ENCODE measurements around the gene RMND1.

DNA sequence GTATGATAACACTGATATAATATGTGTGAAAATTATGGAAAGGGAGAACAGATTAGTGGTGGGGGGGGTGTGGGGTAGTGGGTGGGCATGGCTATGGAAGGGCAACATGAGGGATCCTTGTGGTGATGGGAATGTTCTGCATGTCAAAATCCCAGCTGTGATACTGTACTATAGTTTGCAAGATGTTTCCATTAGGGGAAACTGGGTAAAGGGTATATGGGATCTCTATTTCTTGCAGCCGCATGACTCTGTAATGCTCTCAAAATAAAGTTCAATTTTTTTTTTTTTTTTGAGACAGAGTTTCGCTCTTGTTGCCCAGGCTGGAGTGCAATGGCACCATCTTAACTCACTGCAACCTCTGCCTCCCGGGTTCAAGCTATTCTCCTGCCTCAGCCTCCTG is 74.8 kb downstream of the RMND1 start:
- TF ChIP-seq, protein P1, sequence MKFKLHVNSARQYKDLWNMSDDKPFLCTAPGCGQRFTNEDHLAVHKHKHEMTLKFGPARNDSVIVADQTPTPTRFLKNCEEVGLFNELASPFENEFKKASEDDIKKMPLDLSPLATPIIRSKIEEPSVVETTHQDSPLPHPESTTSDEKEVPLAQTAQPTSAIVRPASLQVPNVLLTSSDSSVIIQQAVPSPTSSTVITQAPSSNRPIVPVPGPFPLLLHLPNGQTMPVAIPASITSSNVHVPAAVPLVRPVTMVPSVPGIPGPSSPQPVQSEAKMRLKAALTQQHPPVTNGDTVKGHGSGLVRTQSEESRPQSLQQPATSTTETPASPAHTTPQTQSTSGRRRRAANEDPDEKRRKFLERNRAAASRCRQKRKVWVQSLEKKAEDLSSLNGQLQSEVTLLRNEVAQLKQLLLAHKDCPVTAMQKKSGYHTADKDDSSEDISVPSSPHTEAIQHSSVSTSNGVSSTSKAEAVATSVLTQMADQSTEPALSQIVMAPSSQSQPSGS (CRISPR knock-in tag; IDR thresholded peaks at IDR 0.05) = no peak
- TF ChIP-seq, protein P2, sequence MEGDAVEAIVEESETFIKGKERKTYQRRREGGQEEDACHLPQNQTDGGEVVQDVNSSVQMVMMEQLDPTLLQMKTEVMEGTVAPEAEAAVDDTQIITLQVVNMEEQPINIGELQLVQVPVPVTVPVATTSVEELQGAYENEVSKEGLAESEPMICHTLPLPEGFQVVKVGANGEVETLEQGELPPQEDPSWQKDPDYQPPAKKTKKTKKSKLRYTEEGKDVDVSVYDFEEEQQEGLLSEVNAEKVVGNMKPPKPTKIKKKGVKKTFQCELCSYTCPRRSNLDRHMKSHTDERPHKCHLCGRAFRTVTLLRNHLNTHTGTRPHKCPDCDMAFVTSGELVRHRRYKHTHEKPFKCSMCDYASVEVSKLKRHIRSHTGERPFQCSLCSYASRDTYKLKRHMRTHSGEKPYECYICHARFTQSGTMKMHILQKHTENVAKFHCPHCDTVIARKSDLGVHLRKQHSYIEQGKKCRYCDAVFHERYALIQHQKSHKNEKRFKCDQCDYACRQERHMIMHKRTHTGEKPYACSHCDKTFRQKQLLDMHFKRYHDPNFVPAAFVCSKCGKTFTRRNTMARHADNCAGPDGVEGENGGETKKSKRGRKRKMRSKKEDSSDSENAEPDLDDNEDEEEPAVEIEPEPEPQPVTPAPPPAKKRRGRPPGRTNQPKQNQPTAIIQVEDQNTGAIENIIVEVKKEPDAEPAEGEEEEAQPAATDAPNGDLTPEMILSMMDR (IDR thresholded peaks at IDR 0.05 in 2 of 3, conservative IDR thresholded peaks at IDR 0.05 in 1 of 3; ENCODE audit: insufficient read depth in 2 of 3, low read depth in 1 of 3, low read length in 3 of 3) = no peak
- TF ChIP-seq ZNF224 (CRISPR knock-in tag; IDR thresholded peaks at IDR 0.05) = no peak
- TF ChIP-seq HDAC2 (IDR thresholded peaks at IDR 0.05) = no peak
- TF ChIP-seq ARHGAP35 (IDR thresholded peaks at IDR 0.05; ENCODE audit: partially characterized antibody) = no peak
- no peak for TF ChIP-seq ZNF280A (IDR thresholded peaks at IDR 0.05; ENCODE audit: low read depth, partially characterized antibody)
- TF ChIP-seq NFIC (IDR thresholded peaks at IDR 0.05) = no peak
- no peak for TF ChIP-seq NR1H2 (CRISPR knock-in tag; IDR thresholded peaks at IDR 0.05)
- TF ChIP-seq CREM (IDR thresholded peaks at IDR 0.05; ENCODE audit: low read depth) = no peak
- no peak for TF ChIP-seq TAF1 (IDR thresholded peaks at IDR 0.05; ENCODE audit: control insufficient read depth, extremely low read depth, insufficient read depth, low read length, severe bottlenecking)

All from K562 (cell line).